HepG2 (cell line): ENCODE results near the gene GMPPA. TPM values are rescaled to one million over a fixed set of nuclear protein-coding genes. Genes with fewer than 3 reads are reported as not detected.

ENCODE experiments used
- FOXP4 ChIP-seq: sonication (generic); formaldehyde crosslinking; IDR thresholded peaks from 2 replicates; pipeline ENCODE4 v1.4.0; 2020; ENCODE audit warnings: missing genetic modification reagents
- GFI1 ChIP-seq: sonication (generic); formaldehyde crosslinking; IDR thresholded peaks from 2 replicates; pipeline ENCODE4 v1.5.0; 2020; ENCODE audit warnings: missing genetic modification reagents, mild to moderate bottlenecking, borderline replicate concordance
- HOXA9 ChIP-seq: sonication (generic); formaldehyde crosslinking; IDR thresholded peaks from 2 replicates; pipeline ENCODE4 v1.8.1; 2022; ENCODE audit warnings: missing genetic modification reagents, mild to moderate bottlenecking, moderate library complexity, borderline replicate concordance
- IKZF4 ChIP-seq: sonication (generic); formaldehyde crosslinking; IDR thresholded peaks from 2 replicates; pipeline ENCODE4 v1.5.1; 2020; ENCODE audit warnings: borderline replicate concordance, mild to moderate bottlenecking, low read depth, missing genetic modification reagents; ENCODE audit errors: not compliant biosample characterization
- KDM6A ChIP-seq: IDR thresholded peaks from 2 replicates; pipeline ENCODE4 v1.6.1; 2016; ENCODE audit warnings: low read depth
- NR2F6 ChIP-seq, 2 experiments: IDR thresholded peaks; 2 replicates each; pipeline ENCODE4 v1.6.1; 2016; ENCODE audit warnings: antibody characterized with exemption in 1 of 2, mild to moderate bottlenecking in 1 of 2
- RELA ChIP-seq: sonication (generic); formaldehyde crosslinking; IDR thresholded peaks from 2 replicates; pipeline ENCODE4 v1.4.0; 2020; ENCODE audit warnings: missing genetic modification reagents
- SNAPC2 ChIP-seq: sonication (generic); formaldehyde crosslinking; IDR thresholded peaks from 2 replicates; pipeline ENCODE4 v1.8.1; 2022; ENCODE audit warnings: mild to moderate bottlenecking, missing genetic modification reagents
- ZBTB33 ChIP-seq: sonication (generic); formaldehyde crosslinking; IDR thresholded peaks from 2 replicates; pipeline ENCODE4 v1.4.0; 2020; ENCODE audit warnings: missing genetic modification reagents
- ZBTB49 ChIP-seq: sonication (generic); formaldehyde crosslinking; IDR thresholded peaks from 2 replicates; pipeline ENCODE4 v1.4.0; 2020; ENCODE audit warnings: missing genetic modification reagents, borderline replicate concordance
- ZBTB8A ChIP-seq: sonication (generic); formaldehyde crosslinking; IDR thresholded peaks from 2 replicates; pipeline ENCODE4 v1.4.0; 2020; ENCODE audit warnings: mild to moderate bottlenecking, low read depth, missing genetic modification reagents, borderline replicate concordance
- ZNF276 ChIP-seq: sonication (generic); formaldehyde crosslinking; IDR thresholded peaks from 2 replicates; pipeline ENCODE4 v1.4.0; 2020; ENCODE audit warnings: mild to moderate bottlenecking, low read depth, missing genetic modification reagents
- ZNF547 ChIP-seq: sonication (generic); formaldehyde crosslinking; IDR thresholded peaks from 2 replicates; pipeline ENCODE4 v1.5.1; 2020; ENCODE audit warnings: mild to moderate bottlenecking, missing genetic modification reagents
- ZNF569 ChIP-seq: sonication (generic); formaldehyde crosslinking; IDR thresholded peaks from 2 replicates; pipeline ENCODE4 v1.5.0; 2020; ENCODE audit warnings: mild to moderate bottlenecking, missing genetic modification reagents, moderate library complexity, borderline replicate concordance
- ZNF572 ChIP-seq: sonication (generic); formaldehyde crosslinking; IDR thresholded peaks from 2 replicates; pipeline ENCODE4 v1.5.1; 2020; ENCODE audit warnings: mild to moderate bottlenecking, missing genetic modification reagents
- ZNF772 ChIP-seq: sonication (generic); formaldehyde crosslinking; IDR thresholded peaks from 2 replicates; pipeline ENCODE4 v1.5.0; 2020; ENCODE audit warnings: mild to moderate bottlenecking, missing genetic modification reagents
- ZNF839 ChIP-seq: sonication (generic); formaldehyde crosslinking; IDR thresholded peaks from 2 replicates; pipeline ENCODE4 v1.4.0; 2020; ENCODE audit warnings: missing genetic modification reagents, mild to moderate bottlenecking, borderline replicate concordance
- ZSCAN12 ChIP-seq: sonication (generic); formaldehyde crosslinking; IDR thresholded peaks from 2 replicates; pipeline ENCODE4 v1.9.0; 2021; ENCODE audit warnings: mild to moderate bottlenecking, missing genetic modification reagents
- polyA plus RNA-seq, 8 experiments: library from polyadenylated mRNA; depleted of rRNA in 3 of 8; stranded (reverse) in 7 of 8; unstranded in 1 of 8; fragments of >200 nt; fragmentation: Illumina TruSeq in 4 of 8; extraction: Trizol in 4 of 8; gene quantifications; 2 replicates each; pipeline versions ENCODE4 v1.2.1 to v1.2.3, GENCODE V29; 2011 to 2016; ENCODE audit warnings: low read depth in 4 of 8, missing spikeins in 1 of 8, mixed read lengths in 1 of 8; ENCODE audit not compliant: insufficient read depth in 1 of 8
- total RNA-seq, 5 experiments: library from RNA; depleted of rRNA; stranded (reverse); fragments of >200 nt; fragmentation: Illumina TruSeq; extraction: Trizol; gene quantifications; 2 replicates each; pipeline ENCODE4 v1.2.3, GENCODE V29; 2016; ENCODE audit warnings: low read depth in 1 of 5

GMPPA gene
- total and polyA plus RNA-seq, 2 of the 13 experiments (the other 11 are each of a cell fraction or from before 2014, with no cell fraction given), result 81.1 to 106 TPM

GRCh38 chr2:219551441-219552381 is 53.0 kb downstream of the GMPPA start (continued):
- TF ChIP-seq KDM6A (CRISPR knock-in tag), result no peak
- TF ChIP-seq ZBTB33 (CRISPR knock-in tag), result no peak
- no peak for TF ChIP-seq IKZF4 (CRISPR knock-in tag)
- TF ChIP-seq RELA (CRISPR knock-in tag), result no peak
- 0 out of 2 replicates have a peak, but pooled peaks have one; percentile 30 for TF ChIP-seq ZNF547 (CRISPR knock-in tag)
- TF ChIP-seq ZNF276 (CRISPR knock-in tag), result peak; percentile 59; the same call in 1 of the 2 replicates
- TF ChIP-seq HOXA9 (CRISPR knock-in tag), result peak; percentile 67; the same call in 1 of the 2 replicates
- TF ChIP-seq ZNF772 (CRISPR knock-in tag), result no peak; the same call in none of the 2 replicates
- TF ChIP-seq FOXP4 (CRISPR knock-in tag), result no peak
- no peak for TF ChIP-seq ZNF839 (CRISPR knock-in tag)
- TF ChIP-seq ZSCAN12 (CRISPR knock-in tag), result no peak
- peak; percentile 96; the same call in 1 of the 2 replicates for TF ChIP-seq ZNF572 (CRISPR knock-in tag)
- no peak for TF ChIP-seq ZBTB8A (CRISPR knock-in tag)
- TF ChIP-seq NR2F6 (IDR thresholded peaks at IDR 0.05), result no peak
- peak; percentile 15; the same call in 1 of the 2 replicates for TF ChIP-seq NR2F6 (CRISPR knock-in tag; IDR thresholded peaks at IDR 0.05)
- peak; percentile 74; the same call in 1 of the 2 replicates for TF ChIP-seq SNAPC2
- TF ChIP-seq ZBTB49, result no peak
- no peak for TF ChIP-seq GFI1 (CRISPR knock-in tag)
- TF ChIP-seq ZNF569 (CRISPR knock-in tag), result no peak
